ENCODE data around the gene VSIG4.
"Not testable (repeated sequence)": the region's sequence is repeated elsewhere in the genome, so short reads cannot be mapped to it uniquely, and the experiment has no call there.

Gene VSIG4, protein sequence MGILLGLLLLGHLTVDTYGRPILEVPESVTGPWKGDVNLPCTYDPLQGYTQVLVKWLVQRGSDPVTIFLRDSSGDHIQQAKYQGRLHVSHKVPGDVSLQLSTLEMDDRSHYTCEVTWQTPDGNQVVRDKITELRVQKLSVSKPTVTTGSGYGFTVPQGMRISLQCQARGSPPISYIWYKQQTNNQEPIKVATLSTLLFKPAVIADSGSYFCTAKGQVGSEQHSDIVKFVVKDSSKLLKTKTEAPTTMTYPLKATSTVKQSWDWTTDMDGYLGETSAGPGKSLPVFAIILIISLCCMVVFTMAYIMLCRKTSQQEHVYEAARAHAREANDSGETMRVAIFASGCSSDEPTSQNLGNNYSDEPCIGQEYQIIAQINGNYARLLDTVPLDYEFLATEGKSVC

DNA sequence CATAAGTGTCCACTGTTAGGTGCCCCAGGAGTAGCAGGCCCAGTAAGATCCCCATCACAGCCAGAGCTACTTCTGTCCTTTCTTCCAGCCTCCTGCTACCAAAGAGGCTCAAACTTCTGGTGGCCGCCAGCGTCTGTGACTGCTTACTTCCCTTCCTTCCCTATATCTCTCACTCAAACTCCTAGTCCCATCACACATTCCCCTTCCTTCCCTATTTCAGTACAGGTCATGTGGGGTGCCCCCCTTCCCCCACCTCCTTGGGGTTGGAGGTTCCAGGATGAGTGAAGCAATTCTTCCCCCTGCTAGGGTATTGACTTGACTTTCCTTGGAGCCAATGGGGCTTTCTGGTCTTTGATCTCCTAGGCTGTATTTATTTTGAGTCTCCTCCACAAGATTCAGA is at the start of gene VSIG4:
TSS of gene VSIG4 (minus strand) at position 137 of the 400 bp plus-strand sequence. CDS start at position 55, 82 bp downstream.
- DNase-seq: no peak

DNA sequence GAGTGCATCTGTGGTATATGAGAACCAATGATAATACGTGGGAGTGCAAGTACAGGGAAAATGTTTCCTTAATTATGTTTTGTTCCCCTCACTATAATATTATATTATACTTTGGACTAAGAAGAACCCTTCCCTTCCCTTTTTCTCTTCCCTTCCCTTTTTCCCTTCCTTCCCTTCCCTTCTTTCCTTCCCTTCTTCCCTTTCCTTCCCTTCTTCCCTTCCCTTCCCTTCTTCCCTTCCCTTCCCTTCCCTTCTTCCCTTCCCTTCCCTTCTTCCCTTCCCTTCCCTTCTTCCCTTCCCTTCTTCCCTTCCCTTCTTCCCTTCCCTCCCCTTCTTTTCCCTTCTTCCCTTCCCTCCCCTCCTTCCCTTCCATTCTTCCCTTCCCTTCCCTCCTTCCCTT is 36.9 kb upstream of the VSIG4 start:
- no peak for DNase-seq

DNA sequence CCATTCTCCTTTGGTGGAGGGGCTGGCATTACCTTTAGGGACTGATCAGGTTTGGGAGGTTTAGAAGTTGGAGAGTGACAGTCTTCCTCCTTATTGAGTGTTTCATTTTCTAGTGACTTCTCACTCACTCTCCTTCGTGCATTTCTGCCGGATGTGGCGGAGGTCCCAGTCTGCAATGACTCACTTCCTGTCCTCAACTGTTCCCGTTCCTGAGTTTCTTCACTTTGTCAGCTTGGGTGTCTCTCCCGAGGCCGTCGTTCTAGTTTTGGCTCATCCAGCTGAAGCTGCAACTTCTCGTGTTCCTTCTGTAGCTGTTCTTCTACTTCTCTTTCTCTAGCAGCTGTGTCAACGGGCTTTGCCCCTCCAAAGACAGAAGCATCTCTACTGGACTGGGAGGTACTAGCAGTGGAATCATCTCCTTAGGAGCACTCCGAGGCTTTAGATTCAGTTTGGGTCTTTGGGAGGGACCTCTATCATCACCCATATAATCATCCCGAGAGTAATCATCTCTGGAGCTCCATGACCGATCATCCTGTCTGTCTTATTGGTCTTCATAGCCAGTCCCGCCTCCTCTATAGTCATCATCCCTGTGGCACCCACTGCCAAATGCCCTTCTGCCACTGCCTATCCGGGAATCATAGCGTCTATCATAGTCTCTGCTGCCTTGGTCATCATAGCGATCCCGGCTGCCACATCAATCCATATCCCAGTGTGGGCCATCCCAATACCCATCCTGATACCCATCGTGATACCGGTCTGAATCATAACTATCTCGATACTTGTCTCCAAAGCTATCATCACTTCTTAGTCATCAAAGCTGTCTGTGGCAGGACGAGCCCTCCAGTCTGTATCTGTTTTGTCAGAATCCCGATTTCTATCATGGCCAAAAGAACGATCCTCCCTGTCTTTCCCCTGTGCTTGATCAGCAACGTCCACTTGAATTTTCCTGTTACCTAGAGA is 35.3 kb upstream of the VSIG4 start:
- DNase-seq: no peak

DNA sequence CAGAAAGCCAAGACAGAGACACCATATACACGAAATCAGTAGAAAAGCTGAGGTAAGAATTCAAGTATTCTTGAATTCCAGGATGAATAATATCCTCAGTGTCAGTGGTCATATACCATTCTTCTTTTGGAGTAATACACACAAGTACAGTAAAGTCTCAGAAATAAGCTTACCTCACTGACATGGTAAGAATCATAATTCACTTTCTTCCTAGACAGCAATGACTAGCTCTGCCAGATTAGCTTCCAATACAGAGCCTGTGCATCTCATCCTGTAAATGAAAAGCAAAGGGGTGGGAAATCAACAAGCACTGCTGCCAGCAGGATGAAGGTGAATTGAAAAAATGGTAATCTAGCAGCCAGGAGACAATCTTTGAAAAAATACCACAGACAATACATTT is 31.2 kb upstream of the VSIG4 start:
- DNase-seq: no peak

DNA sequence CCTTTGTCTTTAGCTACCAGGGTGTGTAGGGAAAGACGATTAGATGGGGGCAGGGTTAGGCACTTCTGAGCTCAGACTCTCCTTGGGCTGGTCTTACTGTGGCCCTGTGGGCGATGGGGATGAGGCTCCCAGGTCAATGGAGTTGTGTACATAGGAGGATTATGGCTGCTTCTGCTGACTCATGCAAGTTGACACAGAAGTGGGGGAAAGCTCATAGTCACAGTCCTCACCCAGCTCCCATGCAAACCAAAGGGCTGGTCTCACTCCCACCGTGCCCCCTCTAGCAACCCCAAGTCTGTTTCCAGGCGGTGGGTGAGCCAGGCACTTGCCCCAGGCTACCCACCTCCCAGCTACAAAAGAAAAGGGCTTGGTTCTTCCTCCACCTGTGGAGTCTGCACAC is 24.4 kb upstream of the VSIG4 start:
- no peak for DNase-seq

DNA sequence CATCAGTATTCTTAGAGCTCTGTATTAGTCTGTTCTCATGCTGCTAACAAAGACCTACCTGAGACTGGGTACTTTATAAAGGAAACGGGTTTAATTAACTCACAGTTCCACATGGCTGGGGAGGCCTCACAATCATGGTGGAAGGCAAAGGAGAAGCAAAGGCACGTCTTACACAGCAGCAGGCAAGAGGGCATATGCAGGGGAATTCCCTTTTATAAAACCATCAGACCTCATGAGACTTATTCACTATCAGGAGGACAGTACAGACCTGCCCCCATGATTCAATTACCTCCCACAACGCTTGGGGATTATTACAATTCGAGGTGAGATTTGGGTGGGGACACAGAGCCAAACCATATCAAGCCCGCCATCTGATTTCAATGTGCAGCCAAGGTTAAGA is 17.1 kb upstream of the VSIG4 start:
- not testable (repeated sequence) for DNase-seq

DNA sequence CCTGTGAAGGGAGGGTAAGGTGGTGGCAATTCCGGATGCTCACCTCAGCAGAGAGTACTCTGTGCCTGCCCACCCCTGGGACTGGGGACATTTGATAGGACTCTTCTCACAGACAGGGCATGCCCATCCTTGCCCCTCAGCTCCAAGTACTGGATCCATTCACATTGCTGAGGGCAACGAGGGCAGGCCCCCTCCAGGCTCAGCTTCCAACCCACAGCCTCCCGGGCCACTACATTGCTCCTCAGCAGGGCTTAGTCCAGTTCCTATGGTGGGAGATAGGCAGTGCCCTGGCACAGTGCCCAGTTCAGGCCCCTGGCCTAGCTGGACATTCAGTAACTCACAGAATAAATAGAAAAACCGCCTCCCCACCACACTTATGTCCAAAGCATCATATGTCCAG is 15.1 kb upstream of the VSIG4 start:
- no peak for DNase-seq

DNA sequence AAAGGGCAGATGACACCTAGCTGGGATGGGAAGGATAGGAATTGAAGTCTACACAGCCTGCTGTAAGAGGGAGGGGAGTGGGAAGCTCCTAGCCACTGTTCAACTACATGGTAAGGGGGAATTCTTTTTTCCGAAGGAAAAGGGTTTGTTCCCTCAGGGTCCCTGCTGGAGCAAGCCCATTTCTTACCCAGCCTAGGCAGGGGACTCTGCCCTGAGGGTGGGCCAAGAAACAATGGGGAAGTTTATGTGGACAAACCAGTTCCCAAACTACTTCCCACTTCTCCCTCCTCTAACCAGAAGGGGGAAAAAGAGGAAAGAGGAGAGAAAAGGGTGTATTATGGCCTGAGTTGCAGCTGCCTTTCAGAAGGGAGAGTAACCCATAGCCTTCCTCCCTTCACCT is 13.5 kb upstream of the VSIG4 start:
- DNase-seq: no peak

DNA sequence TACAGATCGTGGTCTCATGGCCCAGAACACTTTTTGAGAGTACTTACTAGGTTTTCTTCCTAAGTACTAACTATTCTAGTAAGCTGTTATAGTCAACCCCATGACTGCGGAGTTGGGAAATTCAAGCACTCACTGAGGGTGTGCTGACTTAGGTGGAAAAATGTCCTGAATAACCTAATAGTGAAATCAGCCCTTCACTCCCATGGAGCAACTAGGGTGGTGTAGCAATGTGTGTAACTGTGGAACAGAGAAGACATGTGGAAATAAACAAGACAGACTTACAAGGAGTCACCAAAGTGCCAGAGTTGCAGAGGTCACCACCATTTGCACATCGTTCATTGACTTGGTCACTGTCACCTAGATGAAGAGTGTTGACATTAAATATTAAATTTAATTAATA is 12.1 kb upstream of the VSIG4 start:
- no peak for DNase-seq

DNA sequence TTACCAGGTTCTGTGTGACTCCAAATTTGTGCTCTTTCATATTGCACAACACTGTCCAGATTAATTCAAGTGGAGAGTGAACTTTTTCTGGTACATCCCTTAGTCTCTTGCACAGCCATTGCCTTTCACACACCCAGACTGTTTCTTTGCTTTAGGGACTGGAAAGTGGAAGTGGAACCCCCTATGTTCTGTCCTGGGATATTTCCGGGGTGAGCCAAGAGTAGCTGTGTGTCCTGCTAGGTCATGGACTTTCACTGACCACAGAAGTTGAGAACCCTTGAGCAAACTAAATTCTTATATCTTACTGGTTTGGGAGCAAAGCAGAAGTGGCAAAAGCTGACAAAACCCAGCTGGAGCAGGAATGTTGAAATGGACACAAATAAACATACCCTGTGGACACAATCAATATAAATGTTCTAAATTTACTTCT is 10.3 kb upstream of the VSIG4 start:
- no peak for DNase-seq

DNA sequence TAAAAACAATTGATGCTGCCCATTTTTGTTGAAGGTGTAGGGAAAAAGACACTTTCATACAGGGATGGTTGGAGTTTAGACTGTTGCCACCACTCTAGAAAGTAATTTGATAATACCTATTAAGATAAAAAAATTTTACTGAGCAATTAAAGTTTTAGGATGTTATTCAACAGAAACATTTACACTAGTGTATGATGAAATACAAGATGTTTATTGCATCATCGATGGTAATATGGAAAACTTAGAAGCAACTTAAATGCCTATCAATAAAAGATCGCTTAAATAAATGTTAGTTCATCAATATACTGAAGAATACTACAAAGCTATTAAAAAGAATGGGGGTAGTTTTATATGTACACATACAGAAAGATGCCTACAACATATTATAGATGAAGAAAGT is 9.2 kb upstream of the VSIG4 start:
- no peak for DNase-seq

DNA sequence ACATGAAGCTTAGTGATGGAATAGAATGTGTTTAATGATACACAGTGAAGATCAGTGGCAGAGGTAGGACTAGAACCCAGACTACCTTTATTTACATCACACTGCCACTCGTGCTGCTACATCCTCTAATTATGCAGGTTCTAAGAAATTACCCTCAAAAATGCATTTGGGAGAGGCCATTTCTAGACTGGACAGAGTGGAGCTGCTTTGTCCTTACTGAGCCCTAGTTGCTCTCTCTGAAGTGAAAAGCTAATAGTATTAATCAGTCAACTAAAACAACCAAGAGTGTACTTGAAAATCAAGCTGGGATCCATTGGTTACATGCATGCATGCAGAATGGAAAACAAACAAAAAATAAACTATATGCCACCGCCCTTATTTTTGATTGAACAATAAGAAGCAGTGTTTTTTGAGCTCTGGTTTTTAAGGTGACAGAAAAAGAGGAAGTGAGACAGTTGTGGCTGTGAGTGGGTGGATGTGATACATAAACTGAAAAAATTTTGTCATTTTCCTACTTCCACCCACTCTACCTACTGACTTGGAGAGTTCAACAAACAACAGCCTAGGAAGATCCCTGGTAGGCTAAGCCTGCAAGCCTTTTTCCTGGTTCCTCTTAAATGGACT is 6.8 kb upstream of the VSIG4 start:
- DNase-seq: no peak

DNA sequence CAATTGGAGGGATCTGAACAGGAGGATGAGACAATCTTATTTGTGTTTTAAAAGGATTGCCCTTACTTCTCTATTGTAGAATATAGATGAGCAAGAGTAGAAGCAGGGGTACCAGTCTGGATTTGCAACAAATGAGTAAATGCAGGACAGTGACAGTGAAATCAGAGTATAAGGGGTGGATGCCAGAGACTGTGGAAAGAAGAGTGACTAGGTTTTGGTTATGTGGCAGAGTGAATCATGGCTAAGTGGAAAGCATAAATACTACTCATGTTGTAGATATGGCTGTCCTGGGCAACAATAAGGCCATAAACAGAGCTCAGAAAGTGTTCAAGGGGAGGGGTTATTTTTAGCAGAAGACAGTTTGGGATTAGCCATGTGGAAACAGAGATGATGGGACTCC is 6.0 kb upstream of the VSIG4 start:
- DNase-seq: no peak

DNA sequence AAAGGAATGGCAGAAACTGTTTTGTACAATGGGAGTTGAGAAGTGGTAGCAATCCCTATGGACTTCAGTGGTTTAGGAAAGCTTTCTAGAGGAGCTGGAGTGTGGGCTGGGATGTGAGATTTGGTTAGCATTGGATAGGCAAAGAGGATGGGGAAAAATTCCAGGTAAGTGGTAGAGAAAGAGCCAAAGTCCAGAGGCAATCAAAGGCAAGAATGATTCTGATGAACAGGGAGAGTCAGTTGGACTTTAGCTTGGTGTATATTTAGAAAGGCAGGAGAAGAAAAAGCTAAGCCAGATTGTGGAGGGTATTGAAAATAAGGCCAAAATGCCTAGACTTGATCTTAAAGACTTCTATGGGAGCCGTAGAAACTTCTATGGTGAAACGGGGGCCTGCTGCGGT is 3.7 kb upstream of the VSIG4 start:
- no peak for DNase-seq

DNA sequence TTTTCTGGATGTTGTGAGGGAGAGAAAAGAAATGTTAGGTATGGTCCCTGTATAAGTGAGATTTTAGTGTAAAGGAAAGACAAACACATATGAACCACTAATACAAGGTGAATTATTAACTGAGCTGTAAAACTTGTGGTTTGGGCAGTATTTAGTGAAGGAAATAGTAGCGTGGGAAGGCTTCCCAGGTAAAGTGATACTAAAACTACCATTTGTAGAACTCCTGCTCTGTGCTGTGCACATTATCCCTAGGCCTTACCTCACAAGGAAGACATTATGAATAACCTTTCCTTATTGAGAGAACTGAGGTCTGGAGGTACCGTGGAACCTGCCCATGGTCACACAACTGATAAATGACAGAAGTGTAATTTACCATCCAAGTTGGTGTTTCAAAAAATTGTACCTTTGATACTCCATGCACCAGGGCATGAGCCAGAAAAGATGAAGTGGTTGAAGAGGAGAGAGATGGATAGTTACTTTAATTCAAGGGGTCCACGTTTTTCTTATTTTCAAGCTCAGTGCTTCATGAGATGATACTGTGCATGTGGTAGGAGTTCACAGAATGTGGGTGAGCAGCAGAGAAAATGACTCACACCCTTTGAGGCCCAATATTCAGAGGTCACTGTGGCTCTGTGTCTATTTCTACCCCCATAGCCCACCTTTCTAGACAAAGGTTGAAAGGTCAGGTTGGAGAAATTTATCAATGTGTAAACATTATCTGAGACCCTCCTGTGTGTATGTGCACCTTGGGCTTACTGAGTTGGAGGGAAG is 2.6 kb upstream of the VSIG4 start:
- no peak for DNase-seq

DNA sequence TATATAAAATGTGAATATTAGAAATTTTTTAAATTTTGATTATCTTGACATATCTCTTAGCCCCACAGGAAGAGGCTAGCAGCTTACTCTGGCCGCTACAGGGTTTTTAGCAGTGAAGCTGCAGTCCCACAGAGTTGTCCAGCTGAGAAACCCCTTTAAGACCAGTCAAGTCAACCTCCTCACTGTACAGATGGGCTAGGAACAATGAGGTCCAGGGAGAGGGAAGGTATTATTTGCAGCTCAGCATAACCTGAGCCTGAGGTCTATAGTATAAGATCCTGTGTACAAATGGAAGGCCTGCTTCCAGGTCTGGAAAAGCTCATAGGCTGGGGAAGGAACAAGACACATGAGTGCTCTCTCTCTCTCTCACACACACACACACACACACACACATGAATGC is 1.8 kb downstream of the VSIG4 start:
- DNase-seq: no peak

DNA sequence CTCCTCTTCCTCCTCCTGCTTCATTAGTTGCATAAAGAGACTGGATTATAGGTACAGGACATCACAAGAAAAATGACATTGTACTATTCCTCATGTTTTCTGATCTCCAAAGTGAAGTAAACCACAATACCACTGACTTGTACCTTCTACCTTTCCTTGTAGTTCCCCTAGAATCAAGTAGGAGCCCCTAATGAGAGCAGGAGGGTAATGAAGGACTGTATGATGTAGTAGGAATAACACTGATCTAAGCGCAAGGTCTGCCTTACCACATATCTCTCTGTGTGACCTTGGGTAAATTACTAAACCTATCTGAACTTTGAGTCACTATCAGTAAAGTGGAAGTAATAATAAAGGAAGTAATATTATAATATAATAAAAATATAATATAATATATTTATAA is 3.6 kb downstream of the VSIG4 start:
- no peak for DNase-seq

DNA sequence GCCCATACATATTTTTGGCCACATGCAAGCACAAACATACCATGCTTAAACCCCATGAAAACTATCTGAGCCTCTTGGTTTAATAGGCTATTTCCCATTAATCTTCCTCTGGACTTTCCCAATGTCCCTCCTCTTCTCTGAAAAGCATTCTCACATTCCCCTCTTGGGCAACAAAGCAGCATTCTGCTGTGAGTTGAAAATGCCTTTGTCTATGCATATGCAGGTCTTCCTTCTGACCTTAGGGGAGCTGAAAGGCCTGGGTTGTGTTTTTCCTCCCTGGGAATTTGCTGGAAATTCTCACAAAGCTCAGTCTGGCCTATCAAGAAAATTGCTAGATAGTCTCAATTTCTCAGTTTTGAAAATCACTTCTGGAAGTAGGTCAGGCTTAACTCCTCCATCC is 4.2 kb downstream of the VSIG4 start:
- DNase-seq: no peak

DNA sequence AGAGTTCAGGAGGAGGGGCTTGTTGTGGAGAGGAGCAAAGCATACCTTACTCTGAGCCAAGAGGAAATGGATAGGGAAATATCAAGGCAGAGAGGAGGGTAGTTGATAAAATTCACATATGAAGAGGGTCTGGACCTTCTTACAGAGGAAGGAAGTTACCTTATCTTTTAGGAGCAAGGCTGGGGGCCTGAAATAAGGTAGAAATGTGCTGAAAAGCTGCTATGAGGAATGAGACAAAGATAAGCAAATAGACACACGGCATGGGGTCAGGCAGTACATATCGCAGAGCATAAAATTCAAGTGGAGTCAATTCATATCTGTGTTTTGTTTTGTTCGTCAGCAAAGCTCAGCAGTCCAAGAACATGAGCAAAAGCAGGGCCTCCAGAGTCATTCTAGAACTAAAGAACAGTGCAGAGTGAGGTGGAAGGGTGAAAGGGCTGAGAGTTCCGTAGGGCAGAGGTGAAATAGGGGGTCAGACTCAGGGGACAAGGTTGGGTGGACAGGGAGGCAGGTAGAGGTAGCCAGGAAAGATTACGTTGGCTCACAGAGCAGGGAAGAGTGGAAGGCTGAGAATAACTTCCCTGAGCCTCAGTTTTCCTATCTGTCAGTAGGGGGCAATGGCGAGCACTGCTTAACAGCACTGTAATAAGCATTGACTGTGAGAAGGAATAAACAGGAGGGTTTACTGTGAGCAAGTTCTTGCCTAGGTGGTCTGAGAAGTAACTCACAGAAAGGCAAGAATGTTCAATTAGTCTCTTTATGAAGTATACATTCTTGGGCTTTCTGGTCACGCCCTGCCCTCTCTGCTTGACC is 9.2 kb downstream of the VSIG4 start:
- no peak for DNase-seq

DNA sequence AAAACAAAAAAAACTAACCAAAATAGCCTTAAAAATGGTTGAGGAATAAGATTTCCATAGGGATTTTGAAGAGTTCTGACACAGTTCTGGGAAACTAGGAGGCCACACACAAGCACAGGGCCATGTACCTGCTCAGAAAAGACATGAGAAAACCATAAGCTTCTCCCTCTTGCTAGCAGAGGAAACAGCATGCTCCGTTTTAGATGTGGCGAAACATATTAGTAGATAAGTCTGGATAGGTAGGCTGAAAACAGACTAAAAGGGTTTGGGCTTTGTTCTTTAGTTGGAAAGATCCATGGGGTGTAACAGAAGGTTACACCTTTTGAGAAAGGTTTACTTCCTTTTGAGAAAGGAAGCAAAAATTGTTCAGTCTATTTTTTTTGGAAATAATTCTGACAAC is 10.9 kb downstream of the VSIG4 start:
- no peak for DNase-seq

DNA sequence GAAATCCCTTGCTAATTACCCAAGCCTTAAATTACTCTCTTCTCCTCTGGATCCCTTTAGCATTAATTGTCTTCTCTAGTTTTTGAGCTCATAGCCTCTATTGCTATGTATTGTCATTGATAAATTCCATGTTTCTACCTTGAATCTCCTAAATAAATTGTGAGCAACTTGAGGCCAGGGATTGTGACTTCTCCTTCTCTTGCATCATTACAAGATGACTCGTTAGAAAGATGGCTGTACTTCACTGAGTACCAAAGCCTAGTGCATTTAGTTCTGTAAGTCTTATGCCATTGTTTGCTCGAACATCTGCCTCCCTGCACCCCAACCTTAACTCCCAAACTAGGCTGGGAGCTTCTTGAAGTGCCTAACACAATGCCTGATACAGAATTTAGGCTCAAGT is 15.3 kb downstream of the VSIG4 start:
- no peak for DNase-seq

DNA sequence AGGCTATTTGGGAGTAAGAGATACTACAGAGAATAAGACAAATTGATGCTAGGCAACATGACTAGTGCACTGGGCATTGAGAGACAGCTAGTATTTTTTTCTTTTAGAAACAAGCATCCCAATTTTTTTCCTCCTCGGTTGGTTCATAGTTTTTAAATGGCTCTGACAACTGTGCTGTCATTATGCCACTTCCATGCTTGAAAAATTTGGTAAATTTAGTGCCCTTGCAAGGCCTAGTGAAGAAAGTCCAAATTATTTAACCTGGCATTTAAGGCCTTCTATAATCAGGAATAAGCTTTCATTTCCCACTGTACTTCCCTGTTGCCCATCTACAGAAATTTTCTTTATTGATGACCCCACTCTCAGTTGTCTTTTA is 15.8 kb downstream of the VSIG4 start:
- no peak for DNase-seq
